Stimulated activated CD8-positive, alpha-beta memory T cell treated with anti-CD3 and anti-CD28 coated beads, Interleukin-12 subunit alpha, Interleukin-12 subunit beta, amount 100 ng/mL, for 4 hours (primary cell): ENCODE results near the gene HTT.

Source experiments
- DNase-seq: peaks from one replicate; pipeline ENCODE4 v3.0.0-alpha.2; 2020; ENCODE audit warnings: low read depth

HTT gene

GRCh38 chr4:3291969-3292570, 217.6 kb downstream of the HTT start:
- no peak for DNase-seq

- peak; percentile 75 for DNase-seq
Observed at GRCh38 chr4:3292571-3293400, 218.3 kb downstream of the HTT start, which contains the start of gene RGS12. RGS12 (plus strand) TSS chr4:3293021; CDS start chr4:3316171, 23,150 bp downstream.
